ENCODE data around the gene ZNF384. TPM values are rescaled to one million over a fixed set of nuclear protein-coding genes. Genes with fewer than 3 reads are reported as not detected.
A peak's percentile ranks its signal among the peaks of the same experiment; 100 is the strongest.

The ZNF384 gene
- polyA plus RNA-seq, 1 donor (not counting 4 experiments of a cell fraction or from before 2014, with no cell fraction given) = 29.0 TPM

- H2AFZ ChIP-seq (ENCODE audit: control insufficient read depth, low read length) = no peak overlapping the region
- TF ChIP-seq EZH2 (IDR thresholded peaks at IDR 0.05; ENCODE audit: low read length) = no peak
- no peak for TF ChIP-seq CTCF (optimal IDR thresholded peaks at IDR 0.05 in 1 of 3, IDR thresholded peaks at IDR 0.05 in 1 of 3, conservative IDR thresholded peaks at IDR 0.05 in 1 of 3; ENCODE audit: extremely low read depth in 1 of 3, insufficient read depth in 2 of 3, low read length in 3 of 3)
- H4K20me1 ChIP-seq (ENCODE audit: control insufficient read depth, extremely low read depth, insufficient read depth, low read length) = no peaks in the 10 kb centered on the region
- H3K9me3 ChIP-seq (ENCODE audit: control insufficient read depth, low read depth, low read length) = no peaks in the 10 kb centered on the region
- H3K4me1 ChIP-seq (ENCODE audit: control insufficient read depth, extremely low read depth, insufficient read depth, low read length) = peaks cover 5% of the 10 kb centered on the region
- H3K27ac ChIP-seq (ENCODE audit: control insufficient read depth, insufficient read depth, low read length) = no peak overlapping the region
- peaks cover 6% of the 10 kb centered on the region for H3K79me2 ChIP-seq (ENCODE audit: control insufficient read depth, insufficient read depth, low read length)
- H3K36me3 ChIP-seq (ENCODE audit: control insufficient read depth in 2 of 2, extremely low read depth in 1 of 2, insufficient read depth in 2 of 2, low read length in 2 of 2) = peaks cover 13 to 23% of the 10 kb centered on the region in 2 experiments
- H3K9ac ChIP-seq (ENCODE audit: control insufficient read depth, extremely low read depth, insufficient read depth, low read length) = no peak overlapping the region
- H3K9me1 ChIP-seq (ENCODE audit: control insufficient read depth, extremely low read depth, insufficient read depth, low read length) = no peaks in the 10 kb centered on the region
- FAIRE-seq (no peak), DNase-seq (ENCODE audit: low read depth, low spot score) (no peak)
- H3K4me2 ChIP-seq (ENCODE audit: control insufficient read depth, extremely low read depth, insufficient read depth, low read depth, low read length) = no peak overlapping the region
- H3K4me3 ChIP-seq (ENCODE audit: control insufficient read depth in 2 of 3, extremely low read depth in 1 of 3, insufficient read depth in 2 of 3, low read depth in 1 of 3, low read length in 3 of 3) = no peak overlapping the region
- dilution Hi-C loops (cut with MboI; ENCODE audit: extremely low pct_ligation_motif_present, low sequenced_read_pairs) = no loop called here
- H3K27me3 ChIP-seq (ENCODE audit: control insufficient read depth, extremely low read depth, insufficient read depth, low read length) = no peaks in the 10 kb centered on the region
Measured at GRCh38 chr12:6725350-6725749, 36.2 kb upstream of the ZNF384 start.

GRCh38 chr12:6724409-6724797, 35.2 kb upstream of the ZNF384 start:
- FAIRE-seq = no peak
- DNase-seq (ENCODE audit: low read depth, low spot score) = no peak
- H3K4me2 ChIP-seq (ENCODE audit: control insufficient read depth, extremely low read depth, insufficient read depth, low read depth, low read length) = peak overlapping the region; percentile 100
- H3K4me1 ChIP-seq (ENCODE audit: control insufficient read depth, extremely low read depth, insufficient read depth, low read length) = peaks cover 5% of the 10 kb centered on the region
- no peaks in the 10 kb centered on the region for H4K20me1 ChIP-seq (ENCODE audit: control insufficient read depth, extremely low read depth, insufficient read depth, low read length)
- peak overlapping the region; percentile 96 for H2AFZ ChIP-seq (ENCODE audit: control insufficient read depth, low read length)
- H3K79me2 ChIP-seq (ENCODE audit: control insufficient read depth, insufficient read depth, low read length) = peaks cover 6% of the 10 kb centered on the region
- H3K4me3 ChIP-seq (ENCODE audit: control insufficient read depth in 2 of 3, extremely low read depth in 1 of 3, insufficient read depth in 2 of 3, low read depth in 1 of 3, low read length in 3 of 3) = peak overlapping the region; percentile 67 to 96 (median 91)
- H3K36me3 ChIP-seq (ENCODE audit: control insufficient read depth in 2 of 2, extremely low read depth in 1 of 2, insufficient read depth in 2 of 2, low read length in 2 of 2) = peaks cover 10 to 14% of the 10 kb centered on the region in 2 experiments
- dilution Hi-C loops (cut with MboI; ENCODE audit: extremely low pct_ligation_motif_present, low sequenced_read_pairs) = no loop called here
- H3K9me1 ChIP-seq (ENCODE audit: control insufficient read depth, extremely low read depth, insufficient read depth, low read length) = no peaks in the 10 kb centered on the region
- no peaks in the 10 kb centered on the region for H3K9me3 ChIP-seq (ENCODE audit: control insufficient read depth, low read depth, low read length)
- H3K27ac ChIP-seq (ENCODE audit: control insufficient read depth, insufficient read depth, low read length) = peak overlapping the region; percentile 84
- no peaks in the 10 kb centered on the region for H3K27me3 ChIP-seq (ENCODE audit: control insufficient read depth, extremely low read depth, insufficient read depth, low read length)
- H3K9ac ChIP-seq (ENCODE audit: control insufficient read depth, extremely low read depth, insufficient read depth, low read length) = peak overlapping the region; percentile 88
- no peak for TF ChIP-seq CTCF (optimal IDR thresholded peaks at IDR 0.05 in 1 of 3, IDR thresholded peaks at IDR 0.05 in 1 of 3, conservative IDR thresholded peaks at IDR 0.05 in 1 of 3; ENCODE audit: extremely low read depth in 1 of 3, insufficient read depth in 2 of 3, low read length in 3 of 3)
- no peak for TF ChIP-seq EZH2 (IDR thresholded peaks at IDR 0.05; ENCODE audit: low read length)
